ENCODE data around the gene TAP2. TPM values are rescaled to one million over a fixed set of nuclear protein-coding genes. Genes with fewer than 3 reads are reported as not detected.

The TAP2 gene
- total and polyA plus RNA-seq, 2 of the 13 experiments (the other 11 are each of a cell fraction or from before 2014, with no cell fraction given), result 10.3 to 17.6 TPM

DNA sequence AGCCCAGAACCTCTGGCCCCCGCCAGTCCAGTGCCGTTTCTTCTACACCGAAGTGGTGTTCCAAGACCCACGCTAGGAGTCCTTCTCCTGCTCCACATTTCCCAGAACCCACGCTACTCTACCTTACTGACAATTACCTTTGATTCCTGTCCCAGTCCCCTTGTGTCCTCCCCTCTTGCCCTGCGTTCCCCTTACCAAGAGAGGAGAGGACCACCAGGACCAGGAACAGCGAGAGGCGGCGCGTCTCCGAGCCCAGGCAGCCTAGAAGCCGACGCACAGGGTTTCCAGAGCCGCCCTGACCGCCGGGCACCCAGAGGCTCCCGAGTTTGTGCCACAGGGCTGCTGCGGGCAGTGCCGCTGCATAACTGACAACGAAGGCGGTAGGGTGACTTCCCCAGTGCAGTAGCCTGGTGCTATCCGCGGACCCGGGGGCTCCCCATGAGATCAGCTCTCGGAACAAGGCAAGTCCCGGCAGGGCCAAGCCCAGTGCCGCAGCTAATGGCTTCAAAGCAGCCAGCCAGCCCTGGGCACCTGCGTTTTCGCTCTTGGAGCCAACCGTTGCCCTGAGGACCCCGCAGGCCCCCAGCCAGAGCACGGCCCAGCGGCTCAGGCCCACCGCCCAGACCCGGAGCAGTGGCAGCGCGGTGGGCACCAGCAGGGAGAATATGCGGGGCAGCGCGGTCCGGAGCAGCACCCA, 14.5 kb upstream of the TAP2 start (continued):
- TF ChIP-seq, protein P1, sequence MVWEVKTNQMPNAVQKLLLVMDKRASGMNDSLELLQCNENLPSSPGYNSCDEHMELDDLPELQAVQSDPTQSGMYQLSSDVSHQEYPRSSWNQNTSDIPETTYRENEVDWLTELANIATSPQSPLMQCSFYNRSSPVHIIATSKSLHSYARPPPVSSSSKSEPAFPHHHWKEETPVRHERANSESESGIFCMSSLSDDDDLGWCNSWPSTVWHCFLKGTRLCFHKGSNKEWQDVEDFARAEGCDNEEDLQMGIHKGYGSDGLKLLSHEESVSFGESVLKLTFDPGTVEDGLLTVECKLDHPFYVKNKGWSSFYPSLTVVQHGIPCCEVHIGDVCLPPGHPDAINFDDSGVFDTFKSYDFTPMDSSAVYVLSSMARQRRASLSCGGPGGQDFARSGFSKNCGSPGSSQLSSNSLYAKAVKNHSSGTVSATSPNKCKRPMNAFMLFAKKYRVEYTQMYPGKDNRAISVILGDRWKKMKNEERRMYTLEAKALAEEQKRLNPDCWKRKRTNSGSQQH (CRISPR knock-in tag; IDR thresholded peaks at IDR 0.05; ENCODE audit: low read depth), result no peak
- no peak for TF ChIP-seq PCBP1 (IDR thresholded peaks at IDR 0.05; ENCODE audit: borderline replicate concordance, low read depth, low read length)
- TF ChIP-seq ZNF225 (CRISPR knock-in tag; IDR thresholded peaks at IDR 0.05), result peak; percentile 34; the same call in 1 of the 2 replicates
- TF ChIP-seq ZSCAN29 (CRISPR knock-in tag; conservative IDR thresholded peaks at IDR 0.05), result no peak
- TF ChIP-seq, protein P2, sequence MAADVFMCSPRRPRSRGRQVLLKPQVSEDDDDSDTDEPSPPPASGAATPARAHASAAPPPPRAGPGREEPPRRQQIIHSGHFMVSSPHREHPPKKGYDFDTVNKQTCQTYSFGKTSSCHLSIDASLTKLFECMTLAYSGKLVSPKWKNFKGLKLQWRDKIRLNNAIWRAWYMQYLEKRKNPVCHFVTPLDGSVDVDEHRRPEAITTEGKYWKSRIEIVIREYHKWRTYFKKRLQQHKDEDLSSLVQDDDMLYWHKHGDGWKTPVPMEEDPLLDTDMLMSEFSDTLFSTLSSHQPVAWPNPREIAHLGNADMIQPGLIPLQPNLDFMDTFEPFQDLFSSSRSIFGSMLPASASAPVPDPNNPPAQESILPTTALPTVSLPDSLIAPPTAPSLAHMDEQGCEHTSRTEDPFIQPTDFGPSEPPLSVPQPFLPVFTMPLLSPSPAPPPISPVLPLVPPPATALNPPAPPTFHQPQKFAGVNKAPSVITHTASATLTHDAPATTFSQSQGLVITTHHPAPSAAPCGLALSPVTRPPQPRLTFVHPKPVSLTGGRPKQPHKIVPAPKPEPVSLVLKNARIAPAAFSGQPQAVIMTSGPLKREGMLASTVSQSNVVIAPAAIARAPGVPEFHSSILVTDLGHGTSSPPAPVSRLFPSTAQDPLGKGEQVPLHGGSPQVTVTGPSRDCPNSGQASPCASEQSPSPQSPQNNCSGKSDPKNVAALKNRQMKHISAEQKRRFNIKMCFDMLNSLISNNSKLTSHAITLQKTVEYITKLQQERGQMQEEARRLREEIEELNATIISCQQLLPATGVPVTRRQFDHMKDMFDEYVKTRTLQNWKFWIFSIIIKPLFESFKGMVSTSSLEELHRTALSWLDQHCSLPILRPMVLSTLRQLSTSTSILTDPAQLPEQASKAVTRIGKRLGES (CRISPR knock-in tag; IDR thresholded peaks at IDR 0.05; ENCODE audit: borderline replicate concordance), result no peak
- TF ChIP-seq ZNF577 (CRISPR knock-in tag; IDR thresholded peaks at IDR 0.05; ENCODE audit: borderline replicate concordance, low read depth), result no peak
- no peak for TF ChIP-seq TCF7L2 (IDR thresholded peaks at IDR 0.05; ENCODE audit: low read depth, low read length)
- TF ChIP-seq, protein P3, sequence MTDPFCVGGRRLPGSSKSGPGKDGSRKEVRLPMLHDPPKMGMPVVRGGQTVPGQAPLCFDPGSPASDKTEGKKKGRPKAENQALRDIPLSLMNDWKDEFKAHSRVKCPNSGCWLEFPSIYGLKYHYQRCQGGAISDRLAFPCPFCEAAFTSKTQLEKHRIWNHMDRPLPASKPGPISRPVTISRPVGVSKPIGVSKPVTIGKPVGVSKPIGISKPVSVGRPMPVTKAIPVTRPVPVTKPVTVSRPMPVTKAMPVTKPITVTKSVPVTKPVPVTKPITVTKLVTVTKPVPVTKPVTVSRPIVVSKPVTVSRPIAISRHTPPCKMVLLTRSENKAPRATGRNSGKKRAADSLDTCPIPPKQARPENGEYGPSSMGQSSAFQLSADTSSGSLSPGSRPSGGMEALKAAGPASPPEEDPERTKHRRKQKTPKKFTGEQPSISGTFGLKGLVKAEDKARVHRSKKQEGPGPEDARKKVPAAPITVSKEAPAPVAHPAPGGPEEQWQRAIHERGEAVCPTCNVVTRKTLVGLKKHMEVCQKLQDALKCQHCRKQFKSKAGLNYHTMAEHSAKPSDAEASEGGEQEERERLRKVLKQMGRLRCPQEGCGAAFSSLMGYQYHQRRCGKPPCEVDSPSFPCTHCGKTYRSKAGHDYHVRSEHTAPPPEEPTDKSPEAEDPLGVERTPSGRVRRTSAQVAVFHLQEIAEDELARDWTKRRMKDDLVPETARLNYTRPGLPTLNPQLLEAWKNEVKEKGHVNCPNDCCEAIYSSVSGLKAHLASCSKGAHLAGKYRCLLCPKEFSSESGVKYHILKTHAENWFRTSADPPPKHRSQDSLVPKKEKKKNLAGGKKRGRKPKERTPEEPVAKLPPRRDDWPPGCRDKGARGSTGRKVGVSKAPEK (CRISPR knock-in tag; IDR thresholded peaks at IDR 0.05; ENCODE audit: borderline replicate concordance), result peak; percentile 65; the same call in 1 of the 2 replicates
- TF ChIP-seq RFX5 (IDR thresholded peaks at IDR 0.05; ENCODE audit: low read depth, low read length), result no peak
- no peak for TF ChIP-seq ZIK1 (CRISPR knock-in tag; IDR thresholded peaks at IDR 0.05; ENCODE audit: borderline replicate concordance, low read depth)
- TF ChIP-seq, protein P4, sequence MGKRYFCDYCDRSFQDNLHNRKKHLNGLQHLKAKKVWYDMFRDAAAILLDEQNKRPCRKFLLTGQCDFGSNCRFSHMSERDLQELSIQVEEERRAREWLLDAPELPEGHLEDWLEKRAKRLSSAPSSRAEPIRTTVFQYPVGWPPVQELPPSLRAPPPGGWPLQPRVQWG (CRISPR knock-in tag; IDR thresholded peaks at IDR 0.05; ENCODE audit: borderline replicate concordance, low read depth), result no peak
- no peak for TF ChIP-seq ARNT2 (CRISPR knock-in tag; IDR thresholded peaks at IDR 0.05; ENCODE audit: low read depth)
- TF ChIP-seq PPARG (CRISPR knock-in tag; conservative IDR thresholded peaks at IDR 0.05), result no peak
- no peak for TF ChIP-seq ZSCAN31 (CRISPR knock-in tag; IDR thresholded peaks at IDR 0.05; ENCODE audit: low read depth)
- TF ChIP-seq DMAP1 (CRISPR knock-in tag; IDR thresholded peaks at IDR 0.05), result no peak
- TF ChIP-seq, protein P5, sequence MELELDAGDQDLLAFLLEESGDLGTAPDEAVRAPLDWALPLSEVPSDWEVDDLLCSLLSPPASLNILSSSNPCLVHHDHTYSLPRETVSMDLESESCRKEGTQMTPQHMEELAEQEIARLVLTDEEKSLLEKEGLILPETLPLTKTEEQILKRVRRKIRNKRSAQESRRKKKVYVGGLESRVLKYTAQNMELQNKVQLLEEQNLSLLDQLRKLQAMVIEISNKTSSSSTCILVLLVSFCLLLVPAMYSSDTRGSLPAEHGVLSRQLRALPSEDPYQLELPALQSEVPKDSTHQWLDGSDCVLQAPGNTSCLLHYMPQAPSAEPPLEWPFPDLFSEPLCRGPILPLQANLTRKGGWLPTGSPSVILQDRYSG (CRISPR knock-in tag; IDR thresholded peaks at IDR 0.05), result no peak
- no peak for TF ChIP-seq KLF6 (CRISPR knock-in tag; IDR thresholded peaks at IDR 0.05)
- no peak for TF ChIP-seq SP1 (IDR thresholded peaks at IDR 0.05)
- TF ChIP-seq SP1 (CRISPR knock-in tag; IDR thresholded peaks at IDR 0.05), result no peak
- no peak for TF ChIP-seq MAFK (conservative IDR thresholded peaks at IDR 0.05 in 1 of 2, IDR thresholded peaks at IDR 0.05 in 1 of 2; ENCODE audit: low read length in 2 of 2)
- no peak for TF ChIP-seq ZNF598 (CRISPR knock-in tag; IDR thresholded peaks at IDR 0.05; ENCODE audit: borderline replicate concordance)
- no peak for TF ChIP-seq REXO4 (CRISPR knock-in tag; IDR thresholded peaks at IDR 0.05; ENCODE audit: borderline replicate concordance)
